K562 (cell line): ENCODE data around the gene PRELID2. TPM values are rescaled to one million over a fixed set of nuclear protein-coding genes. Genes with fewer than 3 reads are reported as not detected.

Experiments
- ATAC-seq: fragments of 200-7000 bp; cut with Tn5 transposase; 3 replicates; pipeline ENCODE4 v1.9.1; 2020; ENCODE audit warnings: moderate library complexity
- BruUV-seq: library from RNA; stranded (reverse); fragments of 400-500 nt; replicated peaks from 2 replicates; lab custom pipeline; 2021; lab: Mats Ljungman, UMichigan
- CTCF ChIA-PET: fragments of 300-600 bp; formaldehyde crosslinking; extraction: SDS; loops from one replicate; lab custom pipeline; 2021; ENCODE audit warnings: low intra/inter-chr PET ratio; lab: Yijun Ruan, JAX
- POLR2A ChIA-PET: fragments of 300-600, 350-650 bp; sonication (Branson Sonifier 250); formaldehyde crosslinking; extraction: SDS; loops from one replicate; lab custom pipeline; 2021; ENCODE audit warnings: antibody characterized with exemption, inconsistent platforms; lab: Yijun Ruan, JAX
- DNase-seq, 4 experiments: peaks; one replicate each; pipeline versions ENCODE4 v3.0.0 to v3.0.0-alpha.2; 2011 to 2018; ENCODE audit warnings: low spot score in 3 of 4, mixed read lengths in 3 of 4; ENCODE audit errors: extremely low read depth in 1 of 4
- FAIRE-seq: peaks from 2 replicates; lab custom pipeline; 2011; peaks lifted over from hg19 to GRCh38; lab: Jason Lieb, UNC
- H2AFZ ChIP-seq: 2 replicates; pipeline ENCODE4 v1.6.0; 2011; ENCODE audit warnings: low read depth, low read length, control low read depth, inconsistent platforms
- H3K27ac ChIP-seq: fragments of 200-600 bp; 3 replicates; pipeline ENCODE4 v1.8.0; 2011; ENCODE audit warnings: low read depth, mild to moderate bottlenecking, control low read depth, inconsistent platforms, low read length, moderate library complexity, mixed read lengths; ENCODE audit errors: extremely low read depth
- H3K27me3 ChIP-seq, 2 experiments: fragments of 300-600 bp in 1 of 2; 2 replicates in 1 of 2; 3 replicates in 1 of 2; pipeline versions ENCODE4 v1.6.0 to v1.8.0; 2011; ENCODE audit warnings: inconsistent platforms in 2 of 2, low read length in 2 of 2, mild to moderate bottlenecking in 1 of 2, mixed read lengths in 1 of 2, moderate library complexity in 1 of 2; ENCODE audit not compliant: control insufficient read depth in 2 of 2, insufficient read depth in 2 of 2
- H3K36me3 ChIP-seq: fragments of 300-600 bp; 3 replicates; pipeline ENCODE4 v1.8.0; 2011; ENCODE audit warnings: mild to moderate bottlenecking, low read length, inconsistent platforms; ENCODE audit not compliant: control insufficient read depth, insufficient read depth
- H3K4me1 ChIP-seq, 2 experiments: fragments of 200-600 bp in 1 of 2; replicated peaks in 1 of 2; 2 replicates in 1 of 2; 3 replicates in 1 of 2; pipeline versions ENCODE4 v1.5.1 to v1.8.0; 2011; ENCODE audit warnings: inconsistent platforms in 2 of 2, low read length in 2 of 2, mild to moderate bottlenecking in 1 of 2, mixed read lengths in 1 of 2, moderate library complexity in 1 of 2; ENCODE audit not compliant: control insufficient read depth in 2 of 2, insufficient read depth in 2 of 2
- H3K4me2 ChIP-seq: 2 replicates; pipeline ENCODE4 v1.6.1; 2011; ENCODE audit warnings: low read length, control low read depth, inconsistent platforms, mixed read lengths; ENCODE audit not compliant: insufficient read depth
- H3K4me3 ChIP-seq: fragments of 200-600 bp; sonication (generic), shearing (Covaris generic); 2 replicates; pipeline ENCODE4 v1.5.1; 2016; ENCODE audit warnings: control low read depth, inconsistent platforms
- H3K79me2 ChIP-seq: fragments of 200-600 bp; 3 replicates; pipeline ENCODE4 v1.8.0; 2011; ENCODE audit warnings: low read length, inconsistent platforms; ENCODE audit not compliant: control insufficient read depth, insufficient read depth
- H3K9ac ChIP-seq, 2 experiments: 2 replicates each; pipeline versions ENCODE4 v1.6.0 to v1.6.1; 2011; ENCODE audit warnings: low read depth in 2 of 2, low read length in 2 of 2, control low read depth in 1 of 2, inconsistent platforms in 1 of 2, mild to moderate bottlenecking in 1 of 2, mixed read lengths in 1 of 2; ENCODE audit not compliant: insufficient read depth in 1 of 2
- H3K9me1 ChIP-seq: one replicate; pipeline ENCODE4 v1.6.0; 2011; ENCODE audit warnings: inconsistent platforms, mild to moderate bottlenecking, low read length, moderate library complexity; ENCODE audit not compliant: control insufficient read depth, insufficient read depth
- H3K9me3 ChIP-seq: replicated peaks from 2 replicates; pipeline ENCODE4 v1.5.1; 2011; ENCODE audit warnings: low read depth, low read length, inconsistent platforms; ENCODE audit not compliant: control insufficient read depth, insufficient read depth
- H4K20me1 ChIP-seq: replicated peaks from 2 replicates; pipeline ENCODE4 v1.6.1; 2011; ENCODE audit warnings: low read length, inconsistent platforms, mixed read lengths; ENCODE audit not compliant: control insufficient read depth, insufficient read depth
- CAMTA2 ChIP-seq: fragments of 250-450 bp; sonication (Bioruptor Pico); conservative IDR thresholded peaks from 2 replicates; pipeline ENCODE4 v1.5.1; 2022
- CHD1 ChIP-seq: fragments of 200-600 bp; sonication (generic); IDR thresholded peaks from one replicate; pipeline ENCODE4 v1.6.1; 2012; ENCODE audit warnings: mild to moderate bottlenecking, moderate library complexity, low read length, inconsistent platforms
- FOXK2 ChIP-seq, 2 experiments: fragments of 450-650 bp; IDR thresholded peaks in 1 of 2; conservative IDR thresholded peaks in 1 of 2; 2 replicates each; pipeline ENCODE4 v1.6.1; 2016; ENCODE audit warnings: low read depth in 2 of 2, mild to moderate bottlenecking in 1 of 2
- GATAD2A ChIP-seq: fragments of 450-650 bp; IDR thresholded peaks from 2 replicates; pipeline ENCODE4 v1.6.1; 2017
- SNRNP70 ChIP-seq: fragments of 200-400 bp; formaldehyde crosslinking; optimal IDR thresholded peaks from 2 replicates; pipeline ENCODE3; 2017; ENCODE audit warnings: low read depth, low read length
- TCF7 ChIP-seq: sonication (generic); IDR thresholded peaks from 2 replicates; pipeline ENCODE4 v1.6.1; 2016; ENCODE audit warnings: antibody characterized with exemption, borderline replicate concordance
- ZBTB7A ChIP-seq: IDR thresholded peaks from 2 replicates; pipeline ENCODE4 v1.6.1; 2011; ENCODE audit warnings: low read depth, mild to moderate bottlenecking, low read length, moderate library complexity, borderline replicate concordance; ENCODE audit not compliant: control insufficient read depth
- ZC3H8 ChIP-seq: fragments of 450-650 bp; IDR thresholded peaks from 2 replicates; pipeline ENCODE4 v1.6.1; 2017
- ZKSCAN8 ChIP-seq: fragments of 200-800 bp; sonication (Bioruptor generic); IDR thresholded peaks from 2 replicates; pipeline ENCODE4 v1.6.1; 2016; ENCODE audit warnings: missing genetic modification characterization, missing compliant biosample characterization
- ZNF12 ChIP-seq: sonication (generic); formaldehyde crosslinking; IDR thresholded peaks from 2 replicates; pipeline ENCODE4 v1.4.0; 2020; ENCODE audit warnings: mild to moderate bottlenecking, missing genetic modification reagents
- in situ Hi-C: fragments of 300-500 bp; cut with MboI; formaldehyde crosslinking; loops from 4 replicates; pipeline ENCODE4 v1.15.0; 2018; ENCODE audit warnings: inconsistent platforms, mixed read lengths
- intact Hi-C: fragments of 100-400 bp; cut with micrococcal nuclease; formaldehyde crosslinking; loops from 2 replicates; pipeline ENCODE4 v1.14.2; 2022
- polyA plus RNA-seq, 8 experiments: library from polyadenylated mRNA; depleted of rRNA in 4 of 8; stranded (reverse) in 5 of 8; unstranded in 3 of 8; fragments of >200 nt; fragmentation: Nextera tagmentation in 2 of 8; fragmentation: Illumina TruSeq in 1 of 8; extraction: Ambion mirVana in 2 of 8; extraction: Trizol in 1 of 8; gene quantifications; 2 replicates each; pipeline versions ENCODE4 v1.2.1 to v1.2.3, GENCODE V29; 2011 to 2014; ENCODE audit warnings: inconsistent platforms in 1 of 8, missing spikeins in 1 of 8
- total RNA-seq, 7 experiments: library from RNA; depleted of rRNA in 6 of 7; stranded (reverse); fragments of >200 nt in 6 of 7; fragmentation: Illumina TruSeq in 2 of 7; extraction: Trizol in 2 of 7; gene quantifications; 2 replicates each; pipeline versions ENCODE4 v1.2.1 to v1.2.3, GENCODE V29; 2011 to 2021; ENCODE audit warnings: low replicate concordance in 1 of 7
- TF ChIP-seq, protein P1 (sequence below): sonication (generic); formaldehyde crosslinking; IDR thresholded peaks from 2 replicates; pipeline ENCODE4 v1.8.1; 2023; ENCODE audit warnings: mild to moderate bottlenecking, missing genetic modification reagents
- TF ChIP-seq, protein P2 (sequence below): fragments of 250-450 bp; sonication (Bioruptor Pico); IDR thresholded peaks from 2 replicates; pipeline ENCODE4 v1.5.0; 2021

PRELID2 gene
- total and polyA plus RNA-seq, 9 of the 15 experiments (the other 6 are each of a cell fraction or from before 2014, with no cell fraction given) = 6.4 to 68.2 (median 28.8) TPM

GRCh38 chr5:145772466-145772865, 62.7 kb downstream of the PRELID2 start:
- TF ChIP-seq TCF7 = no peak
- no peak for TF ChIP-seq CAMTA2
- TF ChIP-seq ZBTB7A = no peak
- no peak for TF ChIP-seq GATAD2A
- TF ChIP-seq, protein P1, sequence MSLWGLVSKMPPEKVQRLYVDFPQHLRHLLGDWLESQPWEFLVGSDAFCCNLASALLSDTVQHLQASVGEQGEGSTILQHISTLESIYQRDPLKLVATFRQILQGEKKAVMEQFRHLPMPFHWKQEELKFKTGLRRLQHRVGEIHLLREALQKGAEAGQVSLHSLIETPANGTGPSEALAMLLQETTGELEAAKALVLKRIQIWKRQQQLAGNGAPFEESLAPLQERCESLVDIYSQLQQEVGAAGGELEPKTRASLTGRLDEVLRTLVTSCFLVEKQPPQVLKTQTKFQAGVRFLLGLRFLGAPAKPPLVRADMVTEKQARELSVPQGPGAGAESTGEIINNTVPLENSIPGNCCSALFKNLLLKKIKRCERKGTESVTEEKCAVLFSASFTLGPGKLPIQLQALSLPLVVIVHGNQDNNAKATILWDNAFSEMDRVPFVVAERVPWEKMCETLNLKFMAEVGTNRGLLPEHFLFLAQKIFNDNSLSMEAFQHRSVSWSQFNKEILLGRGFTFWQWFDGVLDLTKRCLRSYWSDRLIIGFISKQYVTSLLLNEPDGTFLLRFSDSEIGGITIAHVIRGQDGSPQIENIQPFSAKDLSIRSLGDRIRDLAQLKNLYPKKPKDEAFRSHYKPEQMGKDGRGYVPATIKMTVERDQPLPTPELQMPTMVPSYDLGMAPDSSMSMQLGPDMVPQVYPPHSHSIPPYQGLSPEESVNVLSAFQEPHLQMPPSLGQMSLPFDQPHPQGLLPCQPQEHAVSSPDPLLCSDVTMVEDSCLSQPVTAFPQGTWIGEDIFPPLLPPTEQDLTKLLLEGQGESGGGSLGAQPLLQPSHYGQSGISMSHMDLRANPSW = no peak
- TF ChIP-seq ZNF12 (CRISPR knock-in tag) = no peak
- no peak for TF ChIP-seq ZKSCAN8 (CRISPR knock-in tag)
- TF ChIP-seq, protein P2, sequence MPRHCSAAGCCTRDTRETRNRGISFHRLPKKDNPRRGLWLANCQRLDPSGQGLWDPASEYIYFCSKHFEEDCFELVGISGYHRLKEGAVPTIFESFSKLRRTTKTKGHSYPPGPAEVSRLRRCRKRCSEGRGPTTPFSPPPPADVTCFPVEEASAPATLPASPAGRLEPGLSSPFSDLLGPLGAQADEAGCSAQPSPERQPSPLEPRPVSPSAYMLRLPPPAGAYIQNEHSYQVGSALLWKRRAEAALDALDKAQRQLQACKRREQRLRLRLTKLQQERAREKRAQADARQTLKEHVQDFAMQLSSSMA (CRISPR knock-in tag) = no peak
- TF ChIP-seq FOXK2 (conservative IDR thresholded peaks at IDR 0.05 in 1 of 2, IDR thresholded peaks at IDR 0.05 in 1 of 2; ENCODE audit: low read depth in 2 of 2) = no peak
- TF ChIP-seq CHD1 = no peak
- TF ChIP-seq SNRNP70 = no peak
- TF ChIP-seq ZC3H8 = no peak
- TF ChIP-seq, all 486 proteins: peak for 0
- ATAC-seq = no peak
- FAIRE-seq = no peak
- no peaks in the 10 kb centered on the region for H3K79me2 ChIP-seq
- no peaks in the 10 kb centered on the region for H3K9me3 ChIP-seq
- no peaks in the 10 kb centered on the region for H3K36me3 ChIP-seq
- no peak overlapping the region for H2AFZ ChIP-seq
- BruUV-seq = no TSS peak
- ChIA-PET POLR2A (no interaction called here), CTCF (no interaction called here)
- H4K20me1 ChIP-seq = no peaks in the 10 kb centered on the region
- intact Hi-C loops (no loop called here), in situ Hi-C loops (no loop called here)
- H3K4me2 ChIP-seq = no peak overlapping the region
- no peaks in the 10 kb centered on the region for H3K27me3 ChIP-seq
- H3K27ac ChIP-seq = no peak overlapping the region
- no peaks in the 10 kb centered on the region for H3K9me1 ChIP-seq
- DNase-seq = no peak
- no peaks in the 10 kb centered on the region for H3K4me1 ChIP-seq
- H3K9ac ChIP-seq = no peak overlapping the region
- no peak overlapping the region for H3K4me3 ChIP-seq
